AG09319 (cell line): ENCODE results near the gene TBX2.

Experiments used
- DNase-seq: peaks from one replicate; pipeline ENCODE4 v3.0.0-alpha.2; 2010; ENCODE audit warnings: low read depth; ENCODE audit errors: extremely low read depth
- TF ChIP-seq, protein P1 (sequence below): IDR thresholded peaks from 2 replicates; pipeline ENCODE4 v1.5.1; 2011; ENCODE audit warnings: low read depth, mild to moderate bottlenecking, inconsistent platforms, low read length, moderate library complexity

TBX2 gene

DNA sequence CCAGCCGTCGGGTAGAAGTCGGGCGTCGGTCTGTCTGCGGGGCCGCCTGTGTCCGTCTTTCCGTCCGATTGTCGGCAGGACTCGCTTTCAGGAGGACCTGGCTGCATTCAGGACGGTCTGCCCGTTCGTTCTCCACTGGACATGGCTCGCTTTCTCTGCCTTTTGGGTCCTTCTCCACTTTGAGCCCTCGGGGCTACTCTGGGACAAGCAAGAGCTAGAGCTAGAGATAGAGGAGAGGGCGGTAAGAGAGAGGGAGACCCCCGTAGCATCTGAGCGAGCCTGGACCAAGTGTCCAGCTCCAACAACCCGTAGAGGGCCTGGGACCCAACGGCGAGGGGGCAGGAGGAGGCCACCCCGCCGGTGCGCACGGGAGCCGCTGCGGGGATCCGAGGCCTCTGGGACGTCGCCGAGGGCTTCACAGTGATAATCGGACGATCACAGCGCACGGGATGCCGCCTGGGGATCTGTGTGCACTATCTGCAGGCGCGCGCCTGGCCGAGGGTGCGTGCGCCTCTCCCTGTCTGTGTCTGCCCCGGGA, 57.1 kb downstream of the TBX2 start:
- TF ChIP-seq, protein P1, sequence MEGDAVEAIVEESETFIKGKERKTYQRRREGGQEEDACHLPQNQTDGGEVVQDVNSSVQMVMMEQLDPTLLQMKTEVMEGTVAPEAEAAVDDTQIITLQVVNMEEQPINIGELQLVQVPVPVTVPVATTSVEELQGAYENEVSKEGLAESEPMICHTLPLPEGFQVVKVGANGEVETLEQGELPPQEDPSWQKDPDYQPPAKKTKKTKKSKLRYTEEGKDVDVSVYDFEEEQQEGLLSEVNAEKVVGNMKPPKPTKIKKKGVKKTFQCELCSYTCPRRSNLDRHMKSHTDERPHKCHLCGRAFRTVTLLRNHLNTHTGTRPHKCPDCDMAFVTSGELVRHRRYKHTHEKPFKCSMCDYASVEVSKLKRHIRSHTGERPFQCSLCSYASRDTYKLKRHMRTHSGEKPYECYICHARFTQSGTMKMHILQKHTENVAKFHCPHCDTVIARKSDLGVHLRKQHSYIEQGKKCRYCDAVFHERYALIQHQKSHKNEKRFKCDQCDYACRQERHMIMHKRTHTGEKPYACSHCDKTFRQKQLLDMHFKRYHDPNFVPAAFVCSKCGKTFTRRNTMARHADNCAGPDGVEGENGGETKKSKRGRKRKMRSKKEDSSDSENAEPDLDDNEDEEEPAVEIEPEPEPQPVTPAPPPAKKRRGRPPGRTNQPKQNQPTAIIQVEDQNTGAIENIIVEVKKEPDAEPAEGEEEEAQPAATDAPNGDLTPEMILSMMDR, result no peak
- no peak for DNase-seq

DNA sequence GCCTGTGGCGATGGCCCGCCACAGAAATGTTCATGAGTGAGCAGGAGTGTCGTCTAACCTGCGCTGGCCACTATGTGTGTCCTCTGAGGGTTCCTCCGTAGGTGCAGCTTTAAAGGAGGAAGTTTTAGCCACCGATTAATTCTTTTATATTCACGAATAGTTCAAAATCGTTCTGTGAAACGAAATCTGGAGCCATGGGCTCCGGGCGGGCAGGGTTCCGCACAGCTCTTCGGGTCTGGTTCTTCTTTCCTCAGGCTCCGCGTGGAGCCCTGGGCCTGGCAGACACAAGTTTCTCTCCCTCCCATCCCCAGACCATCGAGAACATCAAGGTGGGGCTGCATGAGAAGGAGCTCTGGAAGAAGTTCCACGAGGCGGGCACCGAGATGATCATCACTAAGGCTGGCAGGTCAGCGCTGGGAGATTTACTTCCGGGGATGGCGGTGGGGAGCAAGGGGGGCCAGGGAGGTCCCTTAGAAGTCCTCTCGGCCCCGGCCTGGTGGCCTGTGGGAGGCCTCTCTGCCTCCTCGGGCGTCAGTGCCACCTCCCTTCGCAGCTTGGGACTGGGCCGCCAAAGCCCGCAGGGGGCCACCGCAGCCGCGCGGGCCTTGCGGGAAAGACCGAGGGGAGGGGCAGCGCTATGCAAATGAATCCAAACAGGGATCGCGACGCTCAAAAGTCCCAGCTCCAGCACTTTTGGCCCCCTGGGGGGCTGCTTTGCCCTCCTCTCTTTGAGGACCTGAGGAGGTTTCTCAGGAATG, 57.8 kb downstream of the TBX2 start:
- DNase-seq, result no peak
- TF ChIP-seq, protein P1, result no peak

DNA sequence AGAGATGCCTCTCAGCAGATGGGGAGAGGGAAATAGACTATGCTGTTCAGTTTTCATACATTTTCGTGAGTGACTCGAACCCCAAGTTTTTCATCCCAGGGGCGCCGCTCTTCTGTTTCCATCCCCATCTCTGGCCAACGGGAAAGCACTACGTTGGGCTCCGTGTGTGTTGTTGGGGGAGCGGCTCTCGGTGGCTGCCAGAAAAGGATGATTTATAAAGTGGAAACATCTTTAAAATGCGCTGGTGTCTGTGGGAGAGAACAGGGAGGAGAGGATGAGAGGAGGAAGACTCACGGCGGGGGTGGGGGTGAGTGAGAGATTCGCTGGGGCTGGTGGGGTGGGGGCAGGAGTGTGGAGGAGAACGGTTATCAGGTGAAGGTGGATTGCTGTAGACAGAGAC, 58.4 kb downstream of the TBX2 start:
- DNase-seq, result no peak
- TF ChIP-seq, protein P1, result no peak

DNA sequence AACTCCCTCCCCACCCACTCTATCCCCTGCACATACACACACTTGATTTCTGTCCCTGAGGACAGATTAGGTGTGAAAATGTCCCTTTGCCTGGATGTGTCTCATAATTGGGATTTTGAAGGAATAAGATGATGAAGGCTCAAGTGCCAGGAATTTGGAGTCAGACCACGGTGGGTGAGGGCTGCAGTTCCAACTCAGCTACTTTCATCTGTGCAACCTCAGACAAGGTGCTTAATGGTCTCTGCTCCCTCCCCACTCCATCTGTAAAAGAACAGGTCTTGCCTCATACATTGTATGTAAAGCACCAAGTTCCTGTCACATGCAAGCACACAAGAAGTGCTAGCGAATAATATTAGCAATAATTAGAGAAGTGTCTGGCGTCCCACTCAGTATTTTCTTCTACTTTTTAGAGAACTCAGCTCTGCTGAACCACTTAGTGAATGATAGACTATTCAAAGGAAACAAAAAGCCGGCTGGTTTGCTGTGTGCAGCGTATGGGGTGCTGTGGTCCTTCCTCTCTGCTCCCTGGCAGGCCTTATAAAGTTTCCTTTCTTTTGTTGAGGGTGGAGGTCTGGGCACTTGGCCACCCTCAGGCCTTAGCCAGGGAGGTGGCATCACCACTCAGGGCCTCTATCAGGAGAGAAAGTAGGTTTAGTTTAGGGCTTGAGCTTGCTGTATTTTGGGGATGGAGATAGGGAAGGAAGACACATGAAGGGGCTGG, 58.9 kb downstream of the TBX2 start:
- TF ChIP-seq, protein P1, result no peak
- DNase-seq, result no peak
